Activated CD4-positive, alpha-beta T cell treated with anti-CD3 and anti-CD28 coated beads, Interleukin-2, amount 50 U/mL, for 24 hours (primary cell): ENCODE data around the gene DCAF17.
"Not testable (repeated sequence)": the region's sequence is repeated elsewhere in the genome, so short reads cannot be mapped to it uniquely, and the experiment has no call there.

Experiments used
- DNase-seq, 2 donors: peaks; one replicate each; pipeline ENCODE4 v3.0.0-alpha.2; 2020; ENCODE audit warnings: low read depth in 1 of 2, low spot score in 1 of 2

Gene DCAF17

GRCh38 chr2:171452773-171453172, 18.7 kb downstream of the DCAF17 start:
- no peak for DNase-seq

- DNase-seq = no peak
These were observed 25.5 kb downstream of the DCAF17 start for GRCh38 chr2:171459498-171459897.

GRCh38 chr2:171460537-171460936, 26.5 kb downstream of the DCAF17 start:
- DNase-seq = no peak

- DNase-seq = no peak
These were observed 35.1 kb downstream of the DCAF17 start for GRCh38 chr2:171469176-171469575.

GRCh38 chr2:171470129-171470528, 36.1 kb downstream of the DCAF17 start:
- DNase-seq = no peak

- DNase-seq = no peak
These were observed 42.0 kb downstream of the DCAF17 start for GRCh38 chr2:171475979-171476378.

GRCh38 chr2:171478345-171478744, 44.3 kb downstream of the DCAF17 start:
- DNase-seq = no peak

- DNase-seq = no peak
These were observed 45.3 kb downstream of the DCAF17 start for GRCh38 chr2:171479154-171479814.

- no peak for DNase-seq
These were observed 46.9 kb downstream of the DCAF17 start for GRCh38 chr2:171480908-171481307.

- no peak for DNase-seq
These were observed 48.3 kb downstream of the DCAF17 start for GRCh38 chr2:171482308-171482707.

GRCh38 chr2:171482877-171483276, 48.9 kb downstream of the DCAF17 start:
- no peak for DNase-seq

- no peak for DNase-seq
These were observed 49.8 kb downstream of the DCAF17 start for GRCh38 chr2:171483793-171484192.

- no peak for DNase-seq
These were observed 51.1 kb downstream of the DCAF17 start for GRCh38 chr2:171485116-171485515.

GRCh38 chr2:171487201-171487600, 53.2 kb downstream of the DCAF17 start:
- no peak for DNase-seq

- DNase-seq = no peak
These were observed 53.8 kb downstream of the DCAF17 start for GRCh38 chr2:171487803-171488259.

- DNase-seq = no peak
These were observed 56.6 kb downstream of the DCAF17 start for GRCh38 chr2:171490577-171490976.

- DNase-seq = no peak
These were observed 57.3 kb downstream of the DCAF17 start for GRCh38 chr2:171491292-171491691.

- no peak for DNase-seq
These were observed 58.6 kb downstream of the DCAF17 start for GRCh38 chr2:171492664-171493063.

- DNase-seq = not testable (repeated sequence)
These were observed 63.6 kb downstream of the DCAF17 start for GRCh38 chr2:171497664-171498063.

- no peak for DNase-seq
These were observed 71.3 kb downstream of the DCAF17 start for GRCh38 chr2:171505374-171505773.

- DNase-seq = no peak
These were observed 76.1 kb downstream of the DCAF17 start for GRCh38 chr2:171509945-171510731.

- DNase-seq = no peak
These were observed 78.0 kb downstream of the DCAF17 start for GRCh38 chr2:171512014-171512413.
